MM.1S (cell line): ENCODE data around the gene MADD.

Experiments
- DNase-seq: peaks from one replicate; pipeline ENCODE4 v3.0.0-alpha.2; 2015
- H2AFZ ChIP-seq: fragments of 300-600 bp; sonication (generic); 2 replicates; pipeline ENCODE4 v1.6.0; 2016; ENCODE audit warnings: antibody characterized with exemption, low read length
- H3F3A ChIP-seq: fragments of 300-600 bp; sonication (generic); 2 replicates; pipeline ENCODE4 v1.6.1; 2016; ENCODE audit warnings: mild to moderate bottlenecking, antibody characterized with exemption, low read length, moderate library complexity, mixed read lengths; ENCODE audit not compliant: insufficient read depth
- H3K27ac ChIP-seq: fragments of 300-600 bp; sonication (generic); 2 replicates; pipeline ENCODE4 v1.5.1; 2016; ENCODE audit warnings: mild to moderate bottlenecking, low read length
- H3K27me3 ChIP-seq: fragments of 300-600 bp; sonication (generic); replicated peaks from 2 replicates; pipeline ENCODE4 v1.6.0; 2016; ENCODE audit warnings: low read length; ENCODE audit not compliant: insufficient read depth
- H3K36me3 ChIP-seq: fragments of 300-600 bp; sonication (generic); replicated peaks from 2 replicates; pipeline ENCODE4 v1.6.1; 2016; ENCODE audit warnings: mild to moderate bottlenecking, low read length, mixed read lengths; ENCODE audit not compliant: insufficient read depth
- H3K4me1 ChIP-seq: fragments of 300-600 bp; sonication (generic); 2 replicates; pipeline ENCODE4 v1.6.1; 2016; ENCODE audit warnings: low read length, mixed read lengths
- H3K4me2 ChIP-seq: fragments of 300-600 bp; sonication (generic); 2 replicates; pipeline ENCODE4 v1.6.0; 2016; ENCODE audit warnings: low read depth, low read length
- H3K4me3 ChIP-seq: fragments of 300-600 bp; sonication (generic); 2 replicates; pipeline ENCODE4 v1.5.1; 2016; ENCODE audit warnings: low read length, mixed read lengths
- H3K79me2 ChIP-seq: fragments of 300-600 bp; sonication (generic); 2 replicates; pipeline ENCODE4 v1.6.1; 2016; ENCODE audit warnings: mixed run types, low read length, mixed read lengths
- H3K9ac ChIP-seq: fragments of 300-600 bp; sonication (generic); 2 replicates; pipeline ENCODE4 v1.6.1; 2016; ENCODE audit warnings: low read length, mixed read lengths
- H3K9me2 ChIP-seq: fragments of 300-600 bp; sonication (generic); replicated peaks from 2 replicates; pipeline ENCODE4 v1.6.1; 2016; ENCODE audit warnings: mild to moderate bottlenecking, low read length, mixed read lengths; ENCODE audit not compliant: insufficient read depth
- H3K9me3 ChIP-seq: fragments of 300-600 bp; sonication (generic); replicated peaks from 2 replicates; pipeline ENCODE4 v1.6.1; 2016; ENCODE audit warnings: mild to moderate bottlenecking, low read length, mixed read lengths; ENCODE audit not compliant: insufficient read depth
- H4K20me1 ChIP-seq: fragments of 300-600 bp; sonication (generic); 2 replicates; pipeline ENCODE4 v1.6.1; 2016; ENCODE audit warnings: mild to moderate bottlenecking, low read length, moderate library complexity, mixed read lengths; ENCODE audit not compliant: insufficient read depth
- CTCF ChIP-seq: fragments of 300-600 bp; sonication (generic); IDR thresholded peaks from 2 replicates; pipeline ENCODE4 v1.5.1; 2016; ENCODE audit warnings: antibody characterized with exemption, low read length, mixed read lengths
- EZH2 ChIP-seq: fragments of 300-600 bp; sonication (generic); optimal IDR thresholded peaks from 2 replicates; pipeline ENCODE3; 2017; ENCODE audit warnings: low read depth, mild to moderate bottlenecking, antibody characterized with exemption, low read length, mixed read lengths
- EZH2phosphoT487 ChIP-seq: fragments of 300-600 bp; sonication (generic); IDR thresholded peaks from 2 replicates; pipeline ENCODE4 v1.6.1; 2018; ENCODE audit warnings: antibody characterized with exemption, low read length

MADD gene

GRCh38 chr11:47326198-47326597 is 56.3 kb downstream of the MADD start:
- Histone ChIP-seq H3K9ac (no peak overlapping the region), H3K9me3 (no peaks in the 10 kb centered on the region), H3K9me2 (no peaks in the 10 kb centered on the region), H3K27ac (no peak overlapping the region), H4K20me1 (no peaks in the 10 kb centered on the region), H3K4me2 (no peak overlapping the region), H3K4me1 (no peaks in the 10 kb centered on the region), H3F3A (no peaks in the 10 kb centered on the region), H3K79me2 (no peaks in the 10 kb centered on the region), H2AFZ (no peak overlapping the region), H3K27me3 (no peaks in the 10 kb centered on the region), H3K36me3 (no peaks in the 10 kb centered on the region), H3K4me3 (no peak overlapping the region)
- TF ChIP-seq EZH2phosphoT487 (no peak), CTCF (no peak), EZH2 (no peak)
- no peak for DNase-seq

- Histone ChIP-seq H4K20me1 (no peaks in the 10 kb centered on the region), H3K9me3 (no peaks in the 10 kb centered on the region), H3F3A (no peaks in the 10 kb centered on the region), H3K4me2 (no peak overlapping the region), H3K4me1 (no peaks in the 10 kb centered on the region), H3K36me3 (no peaks in the 10 kb centered on the region), H3K9ac (no peak overlapping the region), H2AFZ (no peak overlapping the region), H3K27me3 (no peaks in the 10 kb centered on the region), H3K27ac (no peak overlapping the region), H3K4me3 (no peak overlapping the region), H3K9me2 (no peaks in the 10 kb centered on the region), H3K79me2 (no peaks in the 10 kb centered on the region)
- TF ChIP-seq EZH2phosphoT487 (no peak), CTCF (no peak)
- no peak for DNase-seq
Observed at GRCh38 chr11:47327025-47327424, 57.1 kb downstream of the MADD start.

GRCh38 chr11:47327949-47328348 is 58.0 kb downstream of the MADD start:
- H3K9me2 ChIP-seq = no peaks in the 10 kb centered on the region
- no peak overlapping the region for H3K9ac ChIP-seq
- no peak for DNase-seq
- H3K4me1 ChIP-seq = no peaks in the 10 kb centered on the region
- no peaks in the 10 kb centered on the region for H3K79me2 ChIP-seq
- H3K27ac ChIP-seq = no peak overlapping the region
- H3F3A ChIP-seq = no peaks in the 10 kb centered on the region
- no peaks in the 10 kb centered on the region for H3K36me3 ChIP-seq
- H2AFZ ChIP-seq = no peak overlapping the region
- H4K20me1 ChIP-seq = no peaks in the 10 kb centered on the region
- H3K9me3 ChIP-seq = no peaks in the 10 kb centered on the region
- no peaks in the 10 kb centered on the region for H3K27me3 ChIP-seq
- no peak for TF ChIP-seq CTCF
- no peak for TF ChIP-seq EZH2phosphoT487
- no peak for TF ChIP-seq EZH2
- H3K4me2 ChIP-seq = no peak overlapping the region
- no peak overlapping the region for H3K4me3 ChIP-seq
